Measurements from ENCODE around the gene MPDZ. TPM values are rescaled to one million over a fixed set of nuclear protein-coding genes. Genes with fewer than 3 reads are reported as not detected.

The MPDZ gene
- total RNA-seq, 1 donor from 2014 or later: 88.3 TPM

DNA sequence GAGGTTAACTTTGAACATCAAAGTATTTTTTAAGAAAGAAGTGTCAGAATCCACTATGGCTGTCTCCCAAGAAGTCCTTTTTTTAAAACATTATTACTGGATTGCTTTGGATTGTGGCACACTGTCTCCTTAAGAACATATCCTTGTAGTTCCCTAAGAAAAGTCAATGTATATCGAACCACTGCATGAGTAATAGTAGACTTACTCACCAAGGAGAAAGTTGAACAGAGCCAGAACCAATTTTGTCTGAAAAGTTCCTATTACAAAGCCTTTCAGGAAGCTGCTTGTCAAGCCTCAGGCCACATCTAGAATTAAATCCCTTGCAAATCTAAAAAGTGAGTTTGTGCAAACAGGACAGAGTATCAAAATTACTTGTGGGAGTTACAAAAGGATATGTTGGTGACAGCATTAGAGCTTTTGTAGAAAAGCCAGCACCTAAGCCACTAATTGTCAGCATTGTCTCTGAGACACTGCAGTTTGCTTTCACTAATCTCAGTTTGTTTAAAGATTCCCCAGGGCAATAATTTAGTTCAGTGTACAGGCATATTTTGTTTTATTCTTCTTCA lies 195.4 kb downstream of the MPDZ start:
- no peak overlapping the region for H3K4me3 ChIP-seq
- no peaks in the 10 kb centered on the region for H3K36me3 Mint-ChIP-seq
- no peaks in the 10 kb centered on the region for H3K36me3 ChIP-seq
- TF ChIP-seq EZH2 (IDR thresholded peaks at IDR 0.05) (no peak), EZH2phosphoT487 (IDR thresholded peaks at IDR 0.05) (no peak)
- TF ChIP-seq, protein P1, sequence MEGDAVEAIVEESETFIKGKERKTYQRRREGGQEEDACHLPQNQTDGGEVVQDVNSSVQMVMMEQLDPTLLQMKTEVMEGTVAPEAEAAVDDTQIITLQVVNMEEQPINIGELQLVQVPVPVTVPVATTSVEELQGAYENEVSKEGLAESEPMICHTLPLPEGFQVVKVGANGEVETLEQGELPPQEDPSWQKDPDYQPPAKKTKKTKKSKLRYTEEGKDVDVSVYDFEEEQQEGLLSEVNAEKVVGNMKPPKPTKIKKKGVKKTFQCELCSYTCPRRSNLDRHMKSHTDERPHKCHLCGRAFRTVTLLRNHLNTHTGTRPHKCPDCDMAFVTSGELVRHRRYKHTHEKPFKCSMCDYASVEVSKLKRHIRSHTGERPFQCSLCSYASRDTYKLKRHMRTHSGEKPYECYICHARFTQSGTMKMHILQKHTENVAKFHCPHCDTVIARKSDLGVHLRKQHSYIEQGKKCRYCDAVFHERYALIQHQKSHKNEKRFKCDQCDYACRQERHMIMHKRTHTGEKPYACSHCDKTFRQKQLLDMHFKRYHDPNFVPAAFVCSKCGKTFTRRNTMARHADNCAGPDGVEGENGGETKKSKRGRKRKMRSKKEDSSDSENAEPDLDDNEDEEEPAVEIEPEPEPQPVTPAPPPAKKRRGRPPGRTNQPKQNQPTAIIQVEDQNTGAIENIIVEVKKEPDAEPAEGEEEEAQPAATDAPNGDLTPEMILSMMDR (IDR thresholded peaks at IDR 0.05): no peak
- no peak overlapping the region for H2AFZ ChIP-seq (replicated peaks)
- H3K27me3 Mint-ChIP-seq (ENCODE audit: insufficient read depth, low read depth): no peaks in the 10 kb centered on the region
- H4K20me1 ChIP-seq (ENCODE audit: low read depth): no peaks in the 10 kb centered on the region
- H3K4me1 ChIP-seq: peaks cover 5% of the 10 kb centered on the region
- DNase-seq (ENCODE audit: low spot score): no peak
- H3K9ac ChIP-seq: no peak overlapping the region
- no peaks in the 10 kb centered on the region for H3F3A ChIP-seq (ENCODE audit: low read depth)
- no peaks in the 10 kb centered on the region for H3K9me3 Mint-ChIP-seq
- H3K4me2 ChIP-seq: no peak overlapping the region
- H3K27me3 ChIP-seq: no peaks in the 10 kb centered on the region
- peaks cover 4% of the 10 kb centered on the region for H3K4me1 Mint-ChIP-seq
- H3K27ac Mint-ChIP-seq: no peak overlapping the region
- no peak overlapping the region for H3K4me3 Mint-ChIP-seq
- no peaks in the 10 kb centered on the region for H3K9me3 ChIP-seq (ENCODE audit: low read depth)
- no peaks in the 10 kb centered on the region for H3K79me2 ChIP-seq (ENCODE audit: low read depth)
- H3K27ac ChIP-seq: no peak overlapping the region

- no peak overlapping the region for H3K27ac ChIP-seq
- no peaks in the 10 kb centered on the region for H3K79me2 ChIP-seq (ENCODE audit: low read depth)
- H3K9me3 Mint-ChIP-seq: no peaks in the 10 kb centered on the region
- no peaks in the 10 kb centered on the region for H3K36me3 ChIP-seq
- H3K9me3 ChIP-seq (ENCODE audit: low read depth): no peaks in the 10 kb centered on the region
- no peak for DNase-seq (ENCODE audit: low spot score)
- no peaks in the 10 kb centered on the region for H4K20me1 ChIP-seq (ENCODE audit: low read depth)
- no peaks in the 10 kb centered on the region for H3K36me3 Mint-ChIP-seq
- H3K4me1 Mint-ChIP-seq: no peaks in the 10 kb centered on the region
- no peak overlapping the region for H3K27ac Mint-ChIP-seq
- TF ChIP-seq, protein P1 (IDR thresholded peaks at IDR 0.05): no peak
- no peak for TF ChIP-seq EZH2 (IDR thresholded peaks at IDR 0.05)
- no peak for TF ChIP-seq EZH2phosphoT487 (IDR thresholded peaks at IDR 0.05)
- H3K4me1 ChIP-seq: peaks cover 5% of the 10 kb centered on the region
- H3K27me3 ChIP-seq: no peaks in the 10 kb centered on the region
- no peak overlapping the region for H3K4me3 Mint-ChIP-seq
- no peaks in the 10 kb centered on the region for H3F3A ChIP-seq (ENCODE audit: low read depth)
- H2AFZ ChIP-seq (replicated peaks): no peak overlapping the region
- no peak overlapping the region for H3K9ac ChIP-seq
- H3K4me2 ChIP-seq: no peak overlapping the region
- no peak overlapping the region for H3K4me3 ChIP-seq
- H3K27me3 Mint-ChIP-seq (ENCODE audit: insufficient read depth, low read depth): no peaks in the 10 kb centered on the region
Measured at GRCh38 chr9:13083366-13083765, 196.1 kb downstream of the MPDZ start.

GRCh38 chr9:13082796-13083195 lies 196.7 kb downstream of the MPDZ start:
- Mint-ChIP-seq H3K9me3 (no peaks in the 10 kb centered on the region), H3K4me1 (no peaks in the 10 kb centered on the region), H3K36me3 (no peaks in the 10 kb centered on the region), H3K27ac (no peak overlapping the region), H3K4me3 (no peak overlapping the region), H3K27me3 (ENCODE audit: insufficient read depth, low read depth) (no peaks in the 10 kb centered on the region)
- H4K20me1 ChIP-seq (ENCODE audit: low read depth): no peaks in the 10 kb centered on the region
- H3K27me3 ChIP-seq: no peaks in the 10 kb centered on the region
- H3F3A ChIP-seq (ENCODE audit: low read depth): no peaks in the 10 kb centered on the region
- no peak overlapping the region for H3K4me3 ChIP-seq
- no peak overlapping the region for H3K4me2 ChIP-seq
- no peaks in the 10 kb centered on the region for H3K79me2 ChIP-seq (ENCODE audit: low read depth)
- H2AFZ ChIP-seq (replicated peaks): no peak overlapping the region
- H3K9ac ChIP-seq: no peak overlapping the region
- peaks cover 5% of the 10 kb centered on the region for H3K4me1 ChIP-seq
- no peak for DNase-seq (ENCODE audit: low spot score)
- no peaks in the 10 kb centered on the region for H3K36me3 ChIP-seq
- TF ChIP-seq, protein P1 (IDR thresholded peaks at IDR 0.05): no peak
- TF ChIP-seq EZH2 (IDR thresholded peaks at IDR 0.05) (no peak), EZH2phosphoT487 (IDR thresholded peaks at IDR 0.05) (no peak)
- H3K9me3 ChIP-seq (ENCODE audit: low read depth): no peaks in the 10 kb centered on the region
- H3K27ac ChIP-seq: no peak overlapping the region

Measured in neural progenitor cell (in vitro differentiated cells).